Breast epithelium (tissue), 3 donors: Measurements from ENCODE around the gene OPCML.

Source experiments
- POLR2A ChIP-seq: fragments of 450-650 bp; IDR thresholded peaks from one replicate; pipeline ENCODE4 v1.6.1; 2016; ENCODE audit warnings: antibody characterized with exemption, mild to moderate bottlenecking, moderate library complexity
- POLR2AphosphoS5 ChIP-seq, 3 donors: sonication (generic); formaldehyde crosslinking; IDR thresholded peaks; one replicate each; pipeline ENCODE4 v1.6.1; 2017; ENCODE audit warnings: antibody characterized with exemption in 3 of 3
- TF ChIP-seq, protein P1 (sequence below), 3 donors: fragments of 450-650 bp; IDR thresholded peaks; one replicate each; pipeline ENCODE4 v1.5.1; 2016 to 2017; ENCODE audit warnings: antibody characterized with exemption in 3 of 3, mild to moderate bottlenecking in 3 of 3, moderate library complexity in 3 of 3

DNA sequence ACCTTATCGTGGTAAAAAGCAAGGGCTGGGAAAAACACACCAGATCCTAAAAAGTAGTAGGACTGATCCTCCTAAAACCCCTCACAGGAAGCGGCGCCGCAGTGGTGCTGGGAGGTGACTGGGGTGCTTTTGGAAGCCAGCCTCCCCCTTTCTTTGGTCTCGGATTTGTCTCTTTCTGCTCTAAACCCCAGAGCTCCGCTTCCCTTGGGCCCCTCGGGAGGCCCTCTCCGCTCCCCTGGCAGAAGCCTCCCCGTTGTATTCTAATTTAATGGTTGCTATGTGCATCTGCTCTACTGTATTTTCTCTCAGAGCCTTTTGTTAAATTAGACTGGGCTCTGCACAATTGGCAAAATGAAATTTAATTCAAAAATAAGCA lies 587.7 kb downstream of the OPCML start:
- TF ChIP-seq, protein P1, sequence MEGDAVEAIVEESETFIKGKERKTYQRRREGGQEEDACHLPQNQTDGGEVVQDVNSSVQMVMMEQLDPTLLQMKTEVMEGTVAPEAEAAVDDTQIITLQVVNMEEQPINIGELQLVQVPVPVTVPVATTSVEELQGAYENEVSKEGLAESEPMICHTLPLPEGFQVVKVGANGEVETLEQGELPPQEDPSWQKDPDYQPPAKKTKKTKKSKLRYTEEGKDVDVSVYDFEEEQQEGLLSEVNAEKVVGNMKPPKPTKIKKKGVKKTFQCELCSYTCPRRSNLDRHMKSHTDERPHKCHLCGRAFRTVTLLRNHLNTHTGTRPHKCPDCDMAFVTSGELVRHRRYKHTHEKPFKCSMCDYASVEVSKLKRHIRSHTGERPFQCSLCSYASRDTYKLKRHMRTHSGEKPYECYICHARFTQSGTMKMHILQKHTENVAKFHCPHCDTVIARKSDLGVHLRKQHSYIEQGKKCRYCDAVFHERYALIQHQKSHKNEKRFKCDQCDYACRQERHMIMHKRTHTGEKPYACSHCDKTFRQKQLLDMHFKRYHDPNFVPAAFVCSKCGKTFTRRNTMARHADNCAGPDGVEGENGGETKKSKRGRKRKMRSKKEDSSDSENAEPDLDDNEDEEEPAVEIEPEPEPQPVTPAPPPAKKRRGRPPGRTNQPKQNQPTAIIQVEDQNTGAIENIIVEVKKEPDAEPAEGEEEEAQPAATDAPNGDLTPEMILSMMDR (IDR thresholded peaks at IDR 0.05) = no peak
- TF ChIP-seq POLR2A (no peak), POLR2AphosphoS5 (IDR thresholded peaks at IDR 0.05) (no peak)
